Anterior cingulate cortex (tissue), 58 donors: Measurements from ENCODE around the gene IRF9.
A peak's percentile ranks its signal among the peaks of the same experiment; 100 is the strongest.

Source experiments
- DNase-seq, 58 donors: peaks; one replicate each; lab custom pipeline; 2025; lab: John Stamatoyannopoulos, UW

IRF9 gene, protein sequence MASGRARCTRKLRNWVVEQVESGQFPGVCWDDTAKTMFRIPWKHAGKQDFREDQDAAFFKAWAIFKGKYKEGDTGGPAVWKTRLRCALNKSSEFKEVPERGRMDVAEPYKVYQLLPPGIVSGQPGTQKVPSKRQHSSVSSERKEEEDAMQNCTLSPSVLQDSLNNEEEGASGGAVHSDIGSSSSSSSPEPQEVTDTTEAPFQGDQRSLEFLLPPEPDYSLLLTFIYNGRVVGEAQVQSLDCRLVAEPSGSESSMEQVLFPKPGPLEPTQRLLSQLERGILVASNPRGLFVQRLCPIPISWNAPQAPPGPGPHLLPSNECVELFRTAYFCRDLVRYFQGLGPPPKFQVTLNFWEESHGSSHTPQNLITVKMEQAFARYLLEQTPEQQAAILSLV

DNA sequence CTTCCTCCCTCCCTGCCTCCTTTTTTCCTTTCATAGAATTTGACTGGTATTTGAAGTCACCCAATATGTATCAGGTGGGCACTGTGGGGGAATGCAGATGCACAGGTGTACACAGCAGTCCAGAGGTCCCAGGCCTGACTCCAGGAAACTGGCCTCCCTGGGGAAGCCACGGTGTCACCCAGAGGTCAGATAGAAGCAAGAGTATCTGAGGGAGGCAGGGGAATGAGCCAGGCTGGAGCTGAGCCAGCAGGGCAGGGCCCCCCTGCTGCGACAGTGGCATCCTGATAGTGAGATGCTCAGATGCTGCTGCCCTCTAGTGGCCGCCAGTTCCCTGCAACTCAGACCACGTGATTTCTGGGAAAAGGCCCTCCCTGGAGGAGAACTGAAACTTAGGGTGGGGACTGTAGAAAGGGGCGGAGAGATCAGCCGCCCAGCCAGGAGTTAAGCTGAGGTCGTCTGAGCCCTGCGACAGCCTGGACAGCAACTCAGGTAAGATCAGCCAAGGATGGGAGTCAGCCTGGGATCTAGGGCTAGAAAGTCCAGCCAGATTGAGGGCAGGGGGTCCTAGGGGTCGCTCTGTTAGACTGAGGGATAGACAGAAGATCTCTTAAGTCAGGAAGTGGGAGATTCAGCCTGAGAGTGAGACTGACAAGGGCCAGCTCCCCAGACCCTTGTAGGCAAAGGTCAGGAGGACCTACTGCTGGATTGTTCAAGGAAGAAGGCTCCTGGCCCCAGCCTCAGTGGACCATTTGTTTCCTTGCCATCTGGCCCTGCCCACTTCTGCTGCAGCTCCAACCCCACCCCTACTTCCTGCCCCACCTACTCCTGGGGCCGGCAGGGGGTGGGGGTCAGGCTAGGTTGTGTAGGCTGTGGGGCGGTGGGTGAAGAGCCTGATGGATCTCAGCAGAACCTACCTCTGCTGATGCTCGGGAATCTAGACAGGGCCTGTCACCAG, at the start of gene IRF9:
Gene IRF9, plus strand, starts transcription at position 416 of the 955 bp plus-strand sequence. CDS start 880 bp downstream, outside the sequence.
- DNase-seq: peak; percentile 43 to 99 (median 92)

GRCh38 chr14:24113379-24113800, 47.7 kb upstream of the IRF9 start:
- DNase-seq: peak in 1 of 58 donors; percentile 56

GRCh38 chr14:24113801-24114531, 47.1 kb upstream of the IRF9 start:
- DNase-seq: peak in 57 of 58 donors; percentile 61 to 97 (median 85)

DNA sequence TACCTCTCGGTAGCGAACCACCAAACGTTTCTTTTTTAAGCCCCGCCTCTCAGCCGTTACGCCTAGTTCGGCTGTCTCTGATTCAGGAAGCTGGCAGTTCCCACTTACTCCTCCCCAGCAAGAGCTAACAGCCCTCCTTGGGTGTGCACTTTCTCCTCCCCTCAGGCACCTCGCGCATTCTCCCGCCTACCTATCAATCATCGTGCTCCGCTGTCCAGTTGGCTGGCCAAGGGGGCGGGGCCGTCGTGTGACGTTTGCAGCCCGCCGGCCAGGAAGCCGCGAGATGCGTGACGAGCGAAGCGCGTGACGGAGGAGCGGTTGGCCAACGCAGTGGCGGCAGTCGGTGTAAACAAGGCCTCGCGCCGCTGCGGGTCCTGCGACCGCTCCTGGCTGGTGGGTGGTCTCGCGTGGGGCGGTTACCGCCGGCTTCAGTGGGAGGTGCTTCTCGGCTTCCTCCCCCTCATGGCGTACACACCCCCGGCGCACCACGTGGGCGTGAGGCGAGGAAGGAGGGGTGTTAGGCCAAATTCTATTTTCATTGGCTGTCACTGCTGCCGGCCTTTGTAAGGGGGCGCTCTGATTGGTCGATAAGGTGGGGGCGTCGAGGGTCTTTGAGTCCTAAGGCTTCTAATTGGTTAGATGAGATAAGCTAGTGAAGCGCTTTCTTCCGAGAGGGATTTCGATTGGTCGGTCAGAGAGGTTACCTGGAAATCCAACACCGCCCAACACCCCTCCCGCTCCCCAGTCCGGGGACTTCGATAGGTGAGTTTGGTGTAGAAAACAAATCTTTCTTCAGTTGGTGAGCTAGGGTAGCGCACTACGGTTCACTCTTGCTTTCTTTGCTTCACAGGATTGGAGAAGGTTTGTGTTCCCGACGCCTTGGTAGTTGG, 46.3 kb upstream of the IRF9 start, which contains the start of the genes DCAF11 and NRL:
Gene DCAF11, plus strand, starts transcription at position 246 of the 890 bp plus-strand sequence. CDS start 818 bp downstream, outside the sequence.
Gene NRL, minus strand, starts transcription at position 418 of the 890 bp plus-strand sequence. CDS start 32,101 bp downstream, outside the sequence.
- DNase-seq: peak; percentile 97 to 100 (median 100)

GRCh38 chr14:24115422-24116127, 45.5 kb upstream of the IRF9 start:
- peak in 1 of 58 donors; percentile 49 for DNase-seq

DNA sequence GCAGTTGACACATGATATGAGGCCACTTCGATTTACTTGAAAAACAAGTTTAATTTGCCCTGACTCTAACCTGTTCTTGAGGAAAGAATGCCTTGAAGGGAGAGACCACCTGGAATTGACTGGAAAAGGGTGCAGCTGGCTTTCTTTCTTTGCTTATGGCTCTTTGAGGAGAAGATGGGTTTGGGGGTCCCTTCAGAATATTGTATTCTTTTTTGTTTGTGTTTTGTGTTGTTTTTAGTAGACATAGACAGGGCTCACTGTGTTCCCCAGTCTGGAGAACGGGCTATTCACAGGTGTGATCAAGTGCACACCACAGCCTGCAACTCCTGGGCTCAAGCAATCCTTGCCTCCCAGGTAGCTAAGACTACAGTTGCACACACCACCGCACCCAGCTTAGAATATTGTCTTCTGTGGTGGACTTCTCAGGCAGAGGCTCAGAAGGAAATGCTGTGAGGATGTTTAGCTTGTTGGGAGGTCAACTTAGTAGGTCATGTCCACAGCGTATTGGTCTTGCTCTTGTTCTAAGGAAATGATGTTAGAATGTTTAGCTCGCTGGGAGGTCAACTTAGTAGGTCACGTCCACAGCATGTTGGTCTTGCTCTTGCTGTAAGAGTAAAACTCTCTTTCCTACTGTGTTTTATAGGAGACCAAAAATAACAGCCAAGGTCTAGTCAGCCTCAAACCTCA, 44.8 kb upstream of the IRF9 start:
- DNase-seq: no peak

- DNase-seq: no peak
These were observed 43.9 kb upstream of the IRF9 start for GRCh38 chr14:24117179-24117578.

DNA sequence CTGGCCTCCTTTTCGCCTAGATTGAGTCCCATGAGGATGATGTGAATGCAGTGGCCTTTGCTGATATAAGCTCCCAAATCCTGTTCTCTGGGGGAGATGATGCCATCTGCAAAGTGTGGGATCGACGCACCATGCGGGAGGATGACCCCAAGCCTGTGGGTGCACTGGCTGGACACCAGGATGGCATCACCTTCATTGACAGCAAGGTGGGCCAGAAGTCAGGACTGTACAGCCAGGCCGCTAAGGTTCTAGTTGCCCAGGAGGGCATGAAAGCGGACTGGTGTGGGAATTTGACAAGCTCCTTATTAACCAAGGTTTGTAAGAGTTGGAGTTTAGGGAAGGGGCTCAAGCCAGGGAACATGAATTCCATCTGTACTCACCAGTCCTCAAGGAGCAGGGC, 41.4 kb upstream of the IRF9 start:
- no peak for DNase-seq

- DNase-seq: no peak
These were observed 39.9 kb upstream of the IRF9 start for GRCh38 chr14:24121210-24121609.

GRCh38 chr14:24122416-24122815, 38.6 kb upstream of the IRF9 start:
- no peak for DNase-seq

GRCh38 chr14:24122898-24123297, 38.2 kb upstream of the IRF9 start:
- DNase-seq: no peak

GRCh38 chr14:24123424-24124417, 37.3 kb upstream of the IRF9 start:
- DNase-seq: no peak

DNA sequence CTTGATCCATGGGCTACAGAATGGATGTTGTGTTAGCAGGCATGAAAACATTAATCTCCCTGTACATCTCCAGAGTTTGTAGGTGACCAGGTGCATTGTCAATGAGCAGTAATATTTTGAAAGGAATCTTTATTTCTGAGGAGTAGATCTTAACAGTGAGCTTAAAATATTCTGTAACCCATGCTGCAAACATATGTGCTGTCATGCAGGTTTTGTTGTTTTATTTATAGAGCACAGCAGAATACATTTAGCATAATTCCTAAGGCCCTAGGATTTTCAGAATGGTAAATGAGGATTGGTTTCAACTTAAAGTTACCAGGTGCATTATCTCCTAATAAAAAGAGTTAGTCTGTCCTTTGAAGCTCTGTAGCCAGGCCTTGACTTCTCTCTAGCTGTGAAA, 34.1 kb upstream of the IRF9 start:
- no peak for DNase-seq

DNA sequence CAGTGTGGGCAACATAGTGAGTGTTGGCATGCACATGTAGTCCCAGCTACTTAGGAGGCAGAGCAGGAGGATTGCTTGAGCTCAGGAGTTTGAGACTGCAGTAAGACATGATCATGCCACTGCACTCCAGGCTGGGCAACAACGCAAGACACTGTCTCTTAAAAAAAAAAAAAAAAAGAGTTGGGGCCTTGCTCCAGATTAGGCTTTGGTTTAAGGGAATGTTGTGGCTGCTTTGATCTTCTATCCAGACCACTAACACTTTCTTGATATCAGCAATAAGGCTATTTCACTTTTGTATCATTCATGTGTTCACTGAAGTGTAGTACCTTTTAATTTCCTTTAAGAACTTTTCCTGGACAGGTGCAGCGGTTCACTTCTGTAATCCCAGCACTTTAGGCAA, 33.4 kb upstream of the IRF9 start:
- no peak for DNase-seq

DNA sequence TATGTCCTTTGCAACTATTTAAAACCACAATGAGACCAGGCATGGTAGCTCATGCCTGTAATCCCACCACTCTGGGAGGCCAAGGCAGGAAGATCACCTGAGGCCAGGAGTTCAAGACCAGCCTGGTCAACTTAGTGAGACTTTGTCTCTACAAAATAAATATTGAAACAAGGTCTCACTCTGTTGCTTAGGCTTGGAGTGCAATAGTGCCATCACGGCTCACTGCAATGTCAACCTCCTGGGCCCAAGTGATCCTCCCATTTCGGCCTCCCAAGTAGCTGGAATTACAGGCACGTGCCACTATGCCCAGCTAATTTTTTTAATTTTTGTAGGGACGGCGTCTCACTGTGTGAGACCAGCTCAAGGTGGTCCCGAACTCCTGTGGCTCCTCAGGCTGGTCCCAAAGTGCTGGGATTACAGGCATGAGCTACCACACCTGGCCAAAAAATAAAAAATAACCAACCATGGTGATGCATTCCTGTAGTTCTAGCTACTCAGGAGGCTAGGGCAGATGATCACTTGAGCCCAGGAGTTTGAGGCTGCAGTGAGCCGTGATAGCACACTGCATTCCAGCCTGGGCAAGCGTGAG, 31.6 kb upstream of the IRF9 start:
- no peak for DNase-seq

- no peak for DNase-seq
These were observed 30.7 kb upstream of the IRF9 start, which contains the start of gene FITM1 for GRCh38 chr14:24130380-24130716. TSS of gene FITM1 (plus strand) at chr14:24130659. CDS start at chr14:24131564, 905 bp downstream.
